GM23338 (cell line): Measurements from ENCODE around the gene GRM5. TPM values are rescaled to one million over a fixed set of nuclear protein-coding genes. Genes with fewer than 3 reads are reported as not detected.

Experiments
- ATAC-seq: fragments of 200-7000 bp; cut with Tn5 transposase; 3 replicates; pipeline ENCODE4 v1.9.1; 2020
- DNase-seq: peaks from one replicate; pipeline ENCODE4 v3.0.0-alpha.2; 2015; ENCODE audit warnings: low spot score
- H2AFZ ChIP-seq: fragments of 200-600 bp; sonication (generic); 2 replicates; pipeline ENCODE4 v1.8.0; 2016; ENCODE audit warnings: antibody characterized with exemption, mild to moderate bottlenecking, moderate library complexity
- H3F3A ChIP-seq: fragments of 200-600 bp; sonication (generic); replicated peaks from 2 replicates; pipeline ENCODE4 v1.8.0; 2017; ENCODE audit warnings: antibody characterized with exemption, mixed run types, low read depth
- H3K27ac ChIP-seq: fragments of 200-600 bp; sonication (generic); 2 replicates; pipeline ENCODE4 v1.6.1; 2016; ENCODE audit warnings: low read depth
- H3K27me3 ChIP-seq: fragments of 200-600 bp; sonication (generic); 2 replicates; pipeline ENCODE4 v1.8.0; 2016; ENCODE audit warnings: mild to moderate bottlenecking, mixed run types, moderate library complexity; ENCODE audit not compliant: insufficient read depth
- H3K36me3 ChIP-seq: fragments of 200-600 bp; sonication (generic); 2 replicates; pipeline ENCODE4 v1.8.0; 2016; ENCODE audit warnings: mild to moderate bottlenecking; ENCODE audit not compliant: insufficient read depth
- H3K4me1 ChIP-seq: fragments of 200-600 bp; sonication (generic); 2 replicates; pipeline ENCODE4 v1.8.0; 2016; ENCODE audit warnings: mild to moderate bottlenecking, moderate library complexity; ENCODE audit not compliant: insufficient read depth
- H3K4me2 ChIP-seq: fragments of 200-600 bp; sonication (generic); 2 replicates; pipeline ENCODE4 v1.7.1; 2017; ENCODE audit warnings: mixed run types
- H3K4me3 ChIP-seq: fragments of 200-600 bp; sonication (generic); 2 replicates; pipeline ENCODE4 v1.6.1; 2016; ENCODE audit warnings: mixed run types
- H3K79me2 ChIP-seq: fragments of 200-600 bp; sonication (generic); replicated peaks from 2 replicates; pipeline ENCODE4 v1.8.0; 2017; ENCODE audit warnings: mild to moderate bottlenecking; ENCODE audit not compliant: insufficient read depth
- H3K9me2 ChIP-seq: fragments of 200-600 bp; sonication (generic); 2 replicates; pipeline ENCODE4 v1.8.0; 2017; ENCODE audit not compliant: insufficient read depth
- H4K20me1 ChIP-seq: fragments of 200-600 bp; sonication (generic); replicated peaks from 2 replicates; pipeline ENCODE4 v1.8.0; 2017; ENCODE audit warnings: mild to moderate bottlenecking; ENCODE audit not compliant: insufficient read depth
- H3K27ac Mint-ChIP-seq: 2 replicates; pipeline ENCODE4 v1.8.0; 2020; ENCODE audit warnings: inconsistent platforms, mild to moderate bottlenecking, moderate library complexity, mixed read lengths
- H3K27me3 Mint-ChIP-seq: 3 replicates; pipeline ENCODE4 v1.8.0; 2022; ENCODE audit warnings: low read depth, mild to moderate bottlenecking, moderate library complexity, mixed read lengths, inconsistent platforms; ENCODE audit not compliant: insufficient read depth, poor library complexity
- H3K36me3 Mint-ChIP-seq: 3 replicates; pipeline ENCODE4 v1.8.0; 2021; ENCODE audit warnings: low read depth, mild to moderate bottlenecking, inconsistent platforms, moderate library complexity, mixed read lengths
- H3K4me1 Mint-ChIP-seq: 3 replicates; pipeline ENCODE4 v1.8.0; 2020; ENCODE audit warnings: mild to moderate bottlenecking, inconsistent platforms, mixed read lengths
- H3K4me3 Mint-ChIP-seq: 3 replicates; pipeline ENCODE4 v1.8.0; 2021; ENCODE audit warnings: moderate library complexity, mild to moderate bottlenecking, inconsistent platforms, mixed read lengths
- H3K9me3 Mint-ChIP-seq: 3 replicates; pipeline ENCODE4 v1.8.0; 2020; ENCODE audit warnings: moderate library complexity, mild to moderate bottlenecking, inconsistent platforms, mixed read lengths
- CREB1 ChIP-seq: fragments of 250-450 bp; sonication (Bioruptor Pico); IDR thresholded peaks from 2 replicates; pipeline ENCODE4 v1.5.0; 2020; ENCODE audit warnings: low read depth, mild to moderate bottlenecking, moderate library complexity
- EZH2 ChIP-seq: fragments of 200-600 bp; sonication (generic); IDR thresholded peaks from one replicate; pipeline ENCODE4 v1.8.0; 2017; ENCODE audit warnings: antibody characterized with exemption, mild to moderate bottlenecking, low read depth; ENCODE audit not compliant: unreplicated experiment
- EZH2phosphoT487 ChIP-seq: fragments of 200-600 bp; sonication (generic); IDR thresholded peaks from one replicate; pipeline ENCODE4 v1.8.1; 2018; ENCODE audit warnings: antibody characterized with exemption; ENCODE audit not compliant: unreplicated experiment
- JUNB ChIP-seq: IDR thresholded peaks from one replicate; pipeline ENCODE4 v1.6.1; 2016; ENCODE audit warnings: antibody characterized with exemption; ENCODE audit not compliant: unreplicated experiment
- NANOG ChIP-seq: IDR thresholded peaks from 2 replicates; pipeline ENCODE4 v1.6.1; 2016; ENCODE audit warnings: antibody characterized with exemption, borderline replicate concordance
- POLR2AphosphoS5 ChIP-seq: IDR thresholded peaks from 2 replicates; pipeline ENCODE4 v1.6.1; 2016; ENCODE audit warnings: antibody characterized with exemption, low read depth
- REST ChIP-seq: IDR thresholded peaks from one replicate; pipeline ENCODE4 v1.6.1; 2018; ENCODE audit warnings: antibody characterized with exemption; ENCODE audit not compliant: unreplicated experiment
- STAT1 ChIP-seq: IDR thresholded peaks from one replicate; pipeline ENCODE4 v1.6.1; 2016; ENCODE audit warnings: antibody characterized with exemption; ENCODE audit not compliant: unreplicated experiment
- ZNF114 ChIP-seq: fragments of 250-450 bp; sonication (Bioruptor Pico); IDR thresholded peaks from 2 replicates; pipeline ENCODE4 v1.5.0; 2020; ENCODE audit warnings: mild to moderate bottlenecking, moderate library complexity
- ZNF331 ChIP-seq: fragments of 250-450 bp; sonication (Bioruptor Pico); IDR thresholded peaks from 2 replicates; pipeline ENCODE4 v1.5.0; 2020; ENCODE audit warnings: low read depth, mild to moderate bottlenecking, moderate library complexity
- polyA plus RNA-seq: library from polyadenylated mRNA; unstranded; fragments of >200 nt; fragmentation: Nextera tagmentation; extraction: Ambion mirVana; gene quantifications from 2 replicates; pipeline ENCODE4 v1.2.1, GENCODE V29; 2016
- total RNA-seq: library from RNA; depleted of rRNA; stranded (reverse); fragments of >200 nt; shearing (Covaris generic); gene quantifications from 2 replicates; pipeline ENCODE4 v1.2.3, GENCODE V29; 2014
- TF ChIP-seq, protein P1 (sequence below): fragments of 250-450 bp; sonication (Bioruptor Pico); IDR thresholded peaks from 2 replicates; pipeline ENCODE4 v1.5.0; 2020; ENCODE audit warnings: mild to moderate bottlenecking, moderate library complexity

The GRM5 gene
- total and polyA plus RNA-seq, 2 experiments from 2014 or later: 0.23 to 0.45 TPM

- Mint-ChIP-seq H3K27me3 (no peaks in the 10 kb centered on the region), H3K9me3 (no peaks in the 10 kb centered on the region), H3K4me3 (no peak overlapping the region), H3K36me3 (no peaks in the 10 kb centered on the region), H3K27ac (no peak overlapping the region), H3K4me1 (peaks cover 9% of the 10 kb centered on the region)
- TF ChIP-seq STAT1 (no peak), ZNF331 (CRISPR knock-in tag) (no peak), REST (no peak), ZNF114 (CRISPR knock-in tag) (no peak), CREB1 (CRISPR knock-in tag) (no peak), JUNB (no peak), NANOG (no peak), POLR2AphosphoS5 (no peak), EZH2 (no peak), EZH2phosphoT487 (no peak)
- TF ChIP-seq, protein P1, sequence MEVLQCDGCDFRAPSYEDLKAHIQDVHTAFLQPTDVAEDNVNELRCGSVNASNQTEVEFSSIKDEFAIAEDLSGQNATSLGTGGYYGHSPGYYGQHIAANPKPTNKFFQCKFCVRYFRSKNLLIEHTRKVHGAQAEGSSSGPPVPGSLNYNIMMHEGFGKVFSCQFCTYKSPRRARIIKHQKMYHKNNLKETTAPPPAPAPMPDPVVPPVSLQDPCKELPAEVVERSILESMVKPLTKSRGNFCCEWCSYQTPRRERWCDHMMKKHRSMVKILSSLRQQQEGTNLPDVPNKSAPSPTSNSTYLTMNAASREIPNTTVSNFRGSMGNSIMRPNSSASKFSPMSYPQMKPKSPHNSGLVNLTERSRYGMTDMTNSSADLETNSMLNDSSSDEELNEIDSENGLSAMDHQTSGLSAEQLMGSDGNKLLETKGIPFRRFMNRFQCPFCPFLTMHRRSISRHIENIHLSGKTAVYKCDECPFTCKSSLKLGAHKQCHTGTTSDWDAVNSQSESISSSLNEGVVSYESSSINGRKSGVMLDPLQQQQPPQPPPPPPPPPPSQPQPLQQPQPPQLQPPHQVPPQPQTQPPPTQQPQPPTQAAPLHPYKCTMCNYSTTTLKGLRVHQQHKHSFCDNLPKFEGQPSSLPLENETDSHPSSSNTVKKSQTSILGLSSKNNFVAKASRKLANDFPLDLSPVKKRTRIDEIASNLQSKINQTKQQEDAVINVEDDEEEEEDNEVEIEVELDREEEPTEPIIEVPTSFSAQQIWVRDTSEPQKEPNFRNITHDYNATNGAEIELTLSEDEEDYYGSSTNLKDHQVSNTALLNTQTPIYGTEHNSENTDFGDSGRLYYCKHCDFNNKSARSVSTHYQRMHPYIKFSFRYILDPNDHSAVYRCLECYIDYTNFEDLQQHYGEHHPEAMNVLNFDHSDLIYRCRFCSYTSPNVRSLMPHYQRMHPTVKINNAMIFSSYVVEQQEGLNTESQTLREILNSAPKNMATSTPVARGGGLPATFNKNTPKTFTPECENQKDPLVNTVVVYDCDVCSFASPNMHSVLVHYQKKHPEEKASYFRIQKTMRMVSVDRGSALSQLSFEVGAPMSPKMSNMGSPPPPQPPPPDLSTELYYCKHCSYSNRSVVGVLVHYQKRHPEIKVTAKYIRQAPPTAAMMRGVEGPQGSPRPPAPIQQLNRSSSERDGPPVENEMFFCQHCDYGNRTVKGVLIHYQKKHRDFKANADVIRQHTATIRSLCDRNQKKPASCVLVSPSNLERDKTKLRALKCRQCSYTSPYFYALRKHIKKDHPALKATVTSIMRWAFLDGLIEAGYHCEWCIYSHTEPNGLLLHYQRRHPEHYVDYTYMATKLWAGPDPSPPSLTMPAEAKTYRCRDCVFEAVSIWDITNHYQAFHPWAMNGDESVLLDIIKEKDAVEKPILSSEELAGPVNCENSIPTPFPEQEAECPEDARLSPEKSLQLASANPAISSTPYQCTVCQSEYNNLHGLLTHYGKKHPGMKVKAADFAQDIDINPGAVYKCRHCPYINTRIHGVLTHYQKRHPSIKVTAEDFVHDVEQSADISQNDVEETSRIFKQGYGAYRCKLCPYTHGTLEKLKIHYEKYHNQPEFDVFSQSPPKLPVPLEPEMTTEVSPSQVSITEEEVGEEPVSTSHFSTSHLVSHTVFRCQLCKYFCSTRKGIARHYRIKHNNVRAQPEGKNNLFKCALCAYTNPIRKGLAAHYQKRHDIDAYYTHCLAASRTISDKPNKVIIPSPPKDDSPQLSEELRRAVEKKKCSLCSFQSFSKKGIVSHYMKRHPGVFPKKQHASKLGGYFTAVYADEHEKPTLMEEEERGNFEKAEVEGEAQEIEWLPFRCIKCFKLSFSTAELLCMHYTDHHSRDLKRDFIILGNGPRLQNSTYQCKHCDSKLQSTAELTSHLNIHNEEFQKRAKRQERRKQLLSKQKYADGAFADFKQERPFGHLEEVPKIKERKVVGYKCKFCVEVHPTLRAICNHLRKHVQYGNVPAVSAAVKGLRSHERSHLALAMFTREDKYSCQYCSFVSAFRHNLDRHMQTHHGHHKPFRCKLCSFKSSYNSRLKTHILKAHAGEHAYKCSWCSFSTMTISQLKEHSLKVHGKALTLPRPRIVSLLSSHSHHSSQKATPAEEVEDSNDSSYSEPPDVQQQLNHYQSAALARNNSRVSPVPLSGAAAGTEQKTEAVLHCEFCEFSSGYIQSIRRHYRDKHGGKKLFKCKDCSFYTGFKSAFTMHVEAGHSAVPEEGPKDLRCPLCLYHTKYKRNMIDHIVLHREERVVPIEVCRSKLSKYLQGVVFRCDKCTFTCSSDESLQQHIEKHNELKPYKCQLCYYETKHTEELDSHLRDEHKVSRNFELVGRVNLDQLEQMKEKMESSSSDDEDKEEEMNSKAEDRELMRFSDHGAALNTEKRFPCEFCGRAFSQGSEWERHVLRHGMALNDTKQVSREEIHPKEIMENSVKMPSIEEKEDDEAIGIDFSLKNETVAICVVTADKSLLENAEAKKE (CRISPR knock-in tag): no peak
- peaks cover 8% of the 10 kb centered on the region; the same call in 1 of the 2 replicates for H3K9me2 ChIP-seq
- H3K27me3 ChIP-seq: no peaks in the 10 kb centered on the region
- no peaks in the 10 kb centered on the region for H3F3A ChIP-seq
- no peaks in the 10 kb centered on the region for H4K20me1 ChIP-seq
- no peaks in the 10 kb centered on the region for H3K79me2 ChIP-seq
- H3K4me1 ChIP-seq: no peaks in the 10 kb centered on the region
- no peaks in the 10 kb centered on the region for H3K36me3 ChIP-seq
- ATAC-seq (no peak), DNase-seq (no peak)
- H3K4me3 ChIP-seq: no peak overlapping the region
- no peak overlapping the region for H2AFZ ChIP-seq
- no peak overlapping the region for H3K4me2 ChIP-seq
- no peak overlapping the region for H3K27ac ChIP-seq
These were observed 364.0 kb downstream of the GRM5 start for GRCh38 chr11:88701816-88702215.
